Measurements from ENCODE around the gene MAEA. TPM values are rescaled to one million over a fixed set of nuclear protein-coding genes. Genes with fewer than 3 reads are reported as not detected.

MAEA gene
- total RNA-seq, 1 experiment from 2014 or later, result 81.1 TPM

GRCh38 chr4:1352567-1352900 is 62.8 kb downstream of the MAEA start:
- H3K9me3 Mint-ChIP-seq (ENCODE audit: unreplicated experiment), result no peaks in the 10 kb centered on the region
- Histone ChIP-seq H3K27me3 (replicated peaks; ENCODE audit: control insufficient read depth, insufficient read depth, low read length) (no peaks in the 10 kb centered on the region), H3K4me3 (ENCODE audit: low read depth, low read length) (no peak overlapping the region), H3K4me1 (0 out of 2 replicates have a peak, but pooled peaks cover 10% of the 10 kb centered on the region), H3K9me3 (no peaks in the 10 kb centered on the region), H3K36me3 (ENCODE audit: control insufficient read depth, insufficient read depth, low read length) (no peaks in the 10 kb centered on the region)
- no peak for DNase-seq
- H3K27me3 Mint-ChIP-seq (ENCODE audit: insufficient read depth, unreplicated experiment), result no peaks in the 10 kb centered on the region
- POLR2A ChIA-PET, result no interaction called here
- H3K27ac Mint-ChIP-seq (ENCODE audit: unreplicated experiment), result no peak overlapping the region
- H3K4me1 Mint-ChIP-seq (ENCODE audit: low read depth, unreplicated experiment), result peaks cover 10% of the 10 kb centered on the region
- no TSS peak for BruUV-seq (replicated peaks)
- intact Hi-C loops (cut with micrococcal nuclease; ENCODE audit: unreplicated experiment), result loop anchor here (2.0 kb wide), 1 partner anchor 222 kb away; no protein-coding TSS in a partner anchor
- no peaks in the 10 kb centered on the region for H3K36me3 Mint-ChIP-seq (ENCODE audit: insufficient read depth, unreplicated experiment)
- CTCF ChIA-PET, result no interaction called here
- no peak for TF ChIP-seq CTCF (IDR thresholded peaks at IDR 0.05; ENCODE audit: insufficient read depth in 1 of 2, low read depth in 1 of 2, low read length in 1 of 2, severe bottlenecking in 1 of 2, unreplicated experiment in 1 of 2)
- no peak overlapping the region for H3K4me3 Mint-ChIP-seq (ENCODE audit: unreplicated experiment)

GRCh38 chr4:1353186-1354055 is 63.7 kb downstream of the MAEA start:
- H3K4me3 Mint-ChIP-seq (ENCODE audit: unreplicated experiment), result no peak overlapping the region
- intact Hi-C loops (cut with micrococcal nuclease; ENCODE audit: unreplicated experiment), result loop anchor here (2.0 kb wide), 1 partner anchor 223 kb away; no protein-coding TSS in a partner anchor
- no peaks in the 10 kb centered on the region for H3K27me3 ChIP-seq (replicated peaks; ENCODE audit: control insufficient read depth, insufficient read depth, low read length)
- H3K4me1 Mint-ChIP-seq (ENCODE audit: low read depth, unreplicated experiment), result peaks cover 9% of the 10 kb centered on the region
- no peaks in the 10 kb centered on the region for H3K36me3 ChIP-seq (ENCODE audit: control insufficient read depth, insufficient read depth, low read length)
- BruUV-seq (replicated peaks), result no TSS peak
- CTCF ChIA-PET, result interaction anchor here (0.6 kb wide), 1 partner anchor 413 kb away, joined by 6 read pairs; no protein-coding TSS in a partner anchor
- H3K27ac Mint-ChIP-seq (ENCODE audit: unreplicated experiment), result no peak overlapping the region
- H3K4me1 ChIP-seq, result 0 out of 2 replicates have a peak, but pooled peaks cover 3% of the 10 kb centered on the region
- no peaks in the 10 kb centered on the region for H3K9me3 ChIP-seq
- no peaks in the 10 kb centered on the region for H3K27me3 Mint-ChIP-seq (ENCODE audit: insufficient read depth, unreplicated experiment)
- no peak overlapping the region for H3K4me3 ChIP-seq (ENCODE audit: low read depth, low read length)
- H3K9me3 Mint-ChIP-seq (ENCODE audit: unreplicated experiment), result no peaks in the 10 kb centered on the region
- no peak for DNase-seq
- no peaks in the 10 kb centered on the region for H3K36me3 Mint-ChIP-seq (ENCODE audit: insufficient read depth, unreplicated experiment)
- TF ChIP-seq CTCF (IDR thresholded peaks at IDR 0.05; ENCODE audit: insufficient read depth in 1 of 2, low read depth in 1 of 2, low read length in 1 of 2, severe bottlenecking in 1 of 2, unreplicated experiment in 1 of 2), result no peak
- POLR2A ChIA-PET, result no interaction called here

GRCh38 chr4:1354136-1354982 is 64.7 kb downstream of the MAEA start:
- Mint-ChIP-seq H3K4me1 (ENCODE audit: low read depth, unreplicated experiment) (no peaks in the 10 kb centered on the region), H3K36me3 (ENCODE audit: insufficient read depth, unreplicated experiment) (peaks cover under 1% of the 10 kb centered on the region), H3K27ac (ENCODE audit: unreplicated experiment) (no peak overlapping the region), H3K4me3 (ENCODE audit: unreplicated experiment) (no peak overlapping the region), H3K9me3 (ENCODE audit: unreplicated experiment) (no peaks in the 10 kb centered on the region), H3K27me3 (ENCODE audit: insufficient read depth, unreplicated experiment) (no peaks in the 10 kb centered on the region)
- no peaks in the 10 kb centered on the region for H3K36me3 ChIP-seq (ENCODE audit: control insufficient read depth, insufficient read depth, low read length)
- H3K9me3 ChIP-seq, result no peaks in the 10 kb centered on the region
- H3K27me3 ChIP-seq (replicated peaks; ENCODE audit: control insufficient read depth, insufficient read depth, low read length), result no peaks in the 10 kb centered on the region
- intact Hi-C loops (cut with micrococcal nuclease; ENCODE audit: unreplicated experiment), result no loop called here
- H3K4me3 ChIP-seq (ENCODE audit: low read depth, low read length), result no peak overlapping the region
- CTCF ChIA-PET, result interaction anchor here (0.6 to 1.2 kb wide), 2 partner anchors 111 to 414 kb away, joined by 3 to 6 read pairs; no protein-coding TSS in a partner anchor
- no peaks in the 10 kb centered on the region for H3K4me1 ChIP-seq
- BruUV-seq (replicated peaks), result no TSS peak
- POLR2A ChIA-PET, result no interaction called here
- no peak for DNase-seq
- TF ChIP-seq CTCF (IDR thresholded peaks at IDR 0.05; ENCODE audit: insufficient read depth in 1 of 2, low read depth in 1 of 2, low read length in 1 of 2, severe bottlenecking in 1 of 2, unreplicated experiment in 1 of 2), result no peak
